ENCODE measurements around the gene DLGAP1.

Gene DLGAP1

GRCh38 chr18:4224031-4224704 lies 230.9 kb downstream of the DLGAP1 start:
- ATAC-seq = no peak
- TF ChIP-seq SNAI2 (CRISPR knock-in tag; IDR thresholded peaks at IDR 0.05) (no peak), RARB (CRISPR knock-in tag; IDR thresholded peaks at IDR 0.05) (no peak), ISL1 (CRISPR knock-in tag; IDR thresholded peaks at IDR 0.05) (no peak), ZC3H10 (CRISPR knock-in tag; IDR thresholded peaks at IDR 0.05) (no peak), ZNF8 (CRISPR knock-in tag; IDR thresholded peaks at IDR 0.05) (no peak), ARNTL (CRISPR knock-in tag; IDR thresholded peaks at IDR 0.05; ENCODE audit: borderline replicate concordance, low read depth) (no peak), CSDC2 (CRISPR knock-in tag; IDR thresholded peaks at IDR 0.05) (no peak), TSHZ2 (CRISPR knock-in tag; IDR thresholded peaks at IDR 0.05) (no peak), ESRRG (CRISPR knock-in tag; IDR thresholded peaks at IDR 0.05) (no peak), BACH2 (CRISPR knock-in tag; IDR thresholded peaks at IDR 0.05; ENCODE audit: borderline replicate concordance) (no peak), ZNF70 (CRISPR knock-in tag; IDR thresholded peaks at IDR 0.05) (no peak), ZNF565 (CRISPR knock-in tag; conservative IDR thresholded peaks at IDR 0.05; ENCODE audit: low read depth) (no peak), TCF4 (CRISPR knock-in tag; IDR thresholded peaks at IDR 0.05; ENCODE audit: borderline replicate concordance) (no peak), CSRNP3 (CRISPR knock-in tag; IDR thresholded peaks at IDR 0.05) (no peak), OSR1 (CRISPR knock-in tag; IDR thresholded peaks at IDR 0.05) (no peak), ZFP30 (CRISPR knock-in tag; IDR thresholded peaks at IDR 0.05) (no peak)
- TF ChIP-seq, protein P1, sequence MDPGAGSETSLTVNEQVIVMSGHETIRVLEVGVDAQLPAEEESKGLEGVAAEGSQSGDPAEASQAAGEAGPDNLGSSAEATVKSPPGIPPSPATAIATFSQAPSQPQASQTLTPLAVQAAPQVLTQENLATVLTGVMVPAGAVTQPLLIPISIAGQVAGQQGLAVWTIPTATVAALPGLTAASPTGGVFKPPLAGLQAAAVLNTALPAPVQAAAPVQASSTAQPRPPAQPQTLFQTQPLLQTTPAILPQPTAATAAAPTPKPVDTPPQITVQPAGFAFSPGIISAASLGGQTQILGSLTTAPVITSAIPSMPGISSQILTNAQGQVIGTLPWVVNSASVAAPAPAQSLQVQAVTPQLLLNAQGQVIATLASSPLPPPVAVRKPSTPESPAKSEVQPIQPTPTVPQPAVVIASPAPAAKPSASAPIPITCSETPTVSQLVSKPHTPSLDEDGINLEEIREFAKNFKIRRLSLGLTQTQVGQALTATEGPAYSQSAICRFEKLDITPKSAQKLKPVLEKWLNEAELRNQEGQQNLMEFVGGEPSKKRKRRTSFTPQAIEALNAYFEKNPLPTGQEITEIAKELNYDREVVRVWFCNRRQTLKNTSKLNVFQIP (CRISPR knock-in tag; IDR thresholded peaks at IDR 0.05; ENCODE audit: borderline replicate concordance, low read depth) = no peak
- TF ChIP-seq, protein P2, sequence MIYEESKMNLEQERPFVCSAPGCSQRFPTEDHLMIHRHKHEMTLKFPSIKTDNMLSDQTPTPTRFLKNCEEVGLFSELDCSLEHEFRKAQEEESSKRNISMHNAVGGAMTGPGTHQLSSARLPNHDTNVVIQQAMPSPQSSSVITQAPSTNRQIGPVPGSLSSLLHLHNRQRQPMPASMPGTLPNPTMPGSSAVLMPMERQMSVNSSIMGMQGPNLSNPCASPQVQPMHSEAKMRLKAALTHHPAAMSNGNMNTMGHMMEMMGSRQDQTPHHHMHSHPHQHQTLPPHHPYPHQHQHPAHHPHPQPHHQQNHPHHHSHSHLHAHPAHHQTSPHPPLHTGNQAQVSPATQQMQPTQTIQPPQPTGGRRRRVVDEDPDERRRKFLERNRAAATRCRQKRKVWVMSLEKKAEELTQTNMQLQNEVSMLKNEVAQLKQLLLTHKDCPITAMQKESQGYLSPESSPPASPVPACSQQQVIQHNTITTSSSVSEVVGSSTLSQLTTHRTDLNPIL (CRISPR knock-in tag; IDR thresholded peaks at IDR 0.05; ENCODE audit: low read depth) = no peak
- TF ChIP-seq, protein P3, sequence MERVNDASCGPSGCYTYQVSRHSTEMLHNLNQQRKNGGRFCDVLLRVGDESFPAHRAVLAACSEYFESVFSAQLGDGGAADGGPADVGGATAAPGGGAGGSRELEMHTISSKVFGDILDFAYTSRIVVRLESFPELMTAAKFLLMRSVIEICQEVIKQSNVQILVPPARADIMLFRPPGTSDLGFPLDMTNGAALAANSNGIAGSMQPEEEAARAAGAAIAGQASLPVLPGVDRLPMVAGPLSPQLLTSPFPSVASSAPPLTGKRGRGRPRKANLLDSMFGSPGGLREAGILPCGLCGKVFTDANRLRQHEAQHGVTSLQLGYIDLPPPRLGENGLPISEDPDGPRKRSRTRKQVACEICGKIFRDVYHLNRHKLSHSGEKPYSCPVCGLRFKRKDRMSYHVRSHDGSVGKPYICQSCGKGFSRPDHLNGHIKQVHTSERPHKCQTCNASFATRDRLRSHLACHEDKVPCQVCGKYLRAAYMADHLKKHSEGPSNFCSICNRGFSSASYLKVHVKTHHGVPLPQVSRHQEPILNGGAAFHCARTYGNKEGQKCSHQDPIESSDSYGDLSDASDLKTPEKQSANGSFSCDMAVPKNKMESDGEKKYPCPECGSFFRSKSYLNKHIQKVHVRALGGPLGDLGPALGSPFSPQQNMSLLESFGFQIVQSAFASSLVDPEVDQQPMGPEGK (CRISPR knock-in tag; IDR thresholded peaks at IDR 0.05; ENCODE audit: borderline replicate concordance) = no peak

- no peak for ATAC-seq
- TF ChIP-seq, protein P1 (CRISPR knock-in tag; IDR thresholded peaks at IDR 0.05; ENCODE audit: borderline replicate concordance, low read depth) = no peak
- no peak for TF ChIP-seq PPARA (CRISPR knock-in tag; IDR thresholded peaks at IDR 0.05; ENCODE audit: borderline replicate concordance)
- TF ChIP-seq TOX (CRISPR knock-in tag; IDR thresholded peaks at IDR 0.05; ENCODE audit: borderline replicate concordance) = no peak
- TF ChIP-seq SNAI2 (CRISPR knock-in tag; IDR thresholded peaks at IDR 0.05) = no peak
- TF ChIP-seq, protein P2 (CRISPR knock-in tag; IDR thresholded peaks at IDR 0.05; ENCODE audit: low read depth) = no peak
- TF ChIP-seq, protein P3 (CRISPR knock-in tag; IDR thresholded peaks at IDR 0.05; ENCODE audit: borderline replicate concordance) = no peak
- no peak for TF ChIP-seq ZNF565 (CRISPR knock-in tag; conservative IDR thresholded peaks at IDR 0.05; ENCODE audit: low read depth)
- no peak for TF ChIP-seq ZNF70 (CRISPR knock-in tag; IDR thresholded peaks at IDR 0.05)
- TF ChIP-seq ZNF8 (CRISPR knock-in tag; IDR thresholded peaks at IDR 0.05) = no peak
- TF ChIP-seq CSDC2 (CRISPR knock-in tag; IDR thresholded peaks at IDR 0.05) = no peak
- TF ChIP-seq BACH2 (CRISPR knock-in tag; IDR thresholded peaks at IDR 0.05; ENCODE audit: borderline replicate concordance) = no peak
- no peak for TF ChIP-seq RARB (CRISPR knock-in tag; IDR thresholded peaks at IDR 0.05)
- TF ChIP-seq ISL1 (CRISPR knock-in tag; IDR thresholded peaks at IDR 0.05) = no peak
- TF ChIP-seq ZFP3 (CRISPR knock-in tag; IDR thresholded peaks at IDR 0.05) = no peak
- TF ChIP-seq ZFP30 (CRISPR knock-in tag; IDR thresholded peaks at IDR 0.05) = no peak
Measured at GRCh38 chr18:4211111-4211837, 243.8 kb downstream of the DLGAP1 start.

All from SK-N-SH treated with all-trans-retinoic acid at 6 μM for 48 hours (cell line).